ENCODE results near the gene NLRP9.

Gene NLRP9

GRCh38 chr19:55681131-55682092 lies 56.8 kb downstream of the NLRP9 start:
- no peak for TF ChIP-seq POLR2AphosphoS5 (IDR thresholded peaks at IDR 0.05; ENCODE audit: low read depth, low read length)
- no peak for TF ChIP-seq REST (IDR thresholded peaks at IDR 0.05; ENCODE audit: insufficient read depth in 1 of 2, low read depth in 2 of 2, low read length in 2 of 2)
- TF ChIP-seq TAF1 (IDR thresholded peaks at IDR 0.05; ENCODE audit: borderline replicate concordance, insufficient read depth, low read length): no peak
- TF ChIP-seq FOXP2 (optimal IDR thresholded peaks at IDR 0.05; ENCODE audit: borderline replicate concordance, extremely low read depth, extremely low read length, insufficient read depth): no peak
- no peak for TF ChIP-seq SIN3A (IDR thresholded peaks at IDR 0.05; ENCODE audit: borderline replicate concordance, insufficient read depth, low read length)

- no peak for TF ChIP-seq TAF1 (IDR thresholded peaks at IDR 0.05; ENCODE audit: borderline replicate concordance, insufficient read depth, low read length)
- no peak for TF ChIP-seq POLR2AphosphoS5 (IDR thresholded peaks at IDR 0.05; ENCODE audit: low read depth, low read length)
These were observed 57.7 kb downstream of the NLRP9 start for GRCh38 chr19:55680339-55681130.

GRCh38 chr19:55679343-55680257 lies 58.6 kb downstream of the NLRP9 start:
- TF ChIP-seq POLR2AphosphoS5 (IDR thresholded peaks at IDR 0.05; ENCODE audit: low read depth, low read length) (no peak), REST (IDR thresholded peaks at IDR 0.05; ENCODE audit: insufficient read depth in 1 of 2, low read depth in 2 of 2, low read length in 2 of 2) (no peak), TAF1 (IDR thresholded peaks at IDR 0.05; ENCODE audit: borderline replicate concordance, insufficient read depth, low read length) (no peak), SIN3A (IDR thresholded peaks at IDR 0.05; ENCODE audit: borderline replicate concordance, insufficient read depth, low read length) (no peak), FOXP2 (optimal IDR thresholded peaks at IDR 0.05; ENCODE audit: borderline replicate concordance, extremely low read depth, extremely low read length, insufficient read depth) (no peak)

GRCh38 chr19:55678121-55678671 lies 60.0 kb downstream of the NLRP9 start:
- TF ChIP-seq TAF1 (IDR thresholded peaks at IDR 0.05; ENCODE audit: borderline replicate concordance, insufficient read depth, low read length) (no peak), FOXP2 (optimal IDR thresholded peaks at IDR 0.05; ENCODE audit: borderline replicate concordance, extremely low read depth, extremely low read length, insufficient read depth) (no peak), REST (IDR thresholded peaks at IDR 0.05; ENCODE audit: insufficient read depth in 1 of 2, low read depth in 2 of 2, low read length in 2 of 2) (no peak), SIN3A (IDR thresholded peaks at IDR 0.05; ENCODE audit: borderline replicate concordance, insufficient read depth, low read length) (no peak), POLR2AphosphoS5 (IDR thresholded peaks at IDR 0.05; ENCODE audit: low read depth, low read length) (no peak)
